ENCODE data around the gene ATP11C.

DNA sequence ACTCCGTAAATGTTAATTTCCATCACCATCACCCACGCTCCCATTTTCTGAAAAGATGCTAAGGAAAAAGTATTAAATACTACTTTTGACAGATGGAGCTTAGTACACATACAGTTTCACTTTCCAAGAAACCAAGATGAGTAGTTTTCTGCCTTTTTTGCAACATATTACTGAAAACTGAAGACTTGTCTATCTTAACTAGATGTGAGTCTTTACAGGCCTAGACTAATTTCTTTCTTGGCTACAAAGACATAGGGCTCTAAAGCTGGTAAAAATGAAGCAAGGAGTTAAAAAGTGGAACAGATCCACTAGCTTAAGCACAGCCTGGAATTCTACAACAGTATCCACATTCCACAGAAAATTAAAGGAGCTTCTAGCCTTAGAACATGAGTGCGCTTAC lies 68.2 kb downstream of the ATP11C start:
- TF ChIP-seq, protein P1, sequence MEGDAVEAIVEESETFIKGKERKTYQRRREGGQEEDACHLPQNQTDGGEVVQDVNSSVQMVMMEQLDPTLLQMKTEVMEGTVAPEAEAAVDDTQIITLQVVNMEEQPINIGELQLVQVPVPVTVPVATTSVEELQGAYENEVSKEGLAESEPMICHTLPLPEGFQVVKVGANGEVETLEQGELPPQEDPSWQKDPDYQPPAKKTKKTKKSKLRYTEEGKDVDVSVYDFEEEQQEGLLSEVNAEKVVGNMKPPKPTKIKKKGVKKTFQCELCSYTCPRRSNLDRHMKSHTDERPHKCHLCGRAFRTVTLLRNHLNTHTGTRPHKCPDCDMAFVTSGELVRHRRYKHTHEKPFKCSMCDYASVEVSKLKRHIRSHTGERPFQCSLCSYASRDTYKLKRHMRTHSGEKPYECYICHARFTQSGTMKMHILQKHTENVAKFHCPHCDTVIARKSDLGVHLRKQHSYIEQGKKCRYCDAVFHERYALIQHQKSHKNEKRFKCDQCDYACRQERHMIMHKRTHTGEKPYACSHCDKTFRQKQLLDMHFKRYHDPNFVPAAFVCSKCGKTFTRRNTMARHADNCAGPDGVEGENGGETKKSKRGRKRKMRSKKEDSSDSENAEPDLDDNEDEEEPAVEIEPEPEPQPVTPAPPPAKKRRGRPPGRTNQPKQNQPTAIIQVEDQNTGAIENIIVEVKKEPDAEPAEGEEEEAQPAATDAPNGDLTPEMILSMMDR (IDR thresholded peaks at IDR 0.05) = no peak
- TF ChIP-seq TP53 (CRISPR knock-in tag; IDR thresholded peaks at IDR 0.05) (no peak), NR3C1 (CRISPR knock-in tag; conservative IDR thresholded peaks at IDR 0.05; ENCODE audit: low read depth) (no peak), ZBTB21 (CRISPR knock-in tag; IDR thresholded peaks at IDR 0.05; ENCODE audit: borderline replicate concordance) (no peak)
- TF ChIP-seq, protein P2, sequence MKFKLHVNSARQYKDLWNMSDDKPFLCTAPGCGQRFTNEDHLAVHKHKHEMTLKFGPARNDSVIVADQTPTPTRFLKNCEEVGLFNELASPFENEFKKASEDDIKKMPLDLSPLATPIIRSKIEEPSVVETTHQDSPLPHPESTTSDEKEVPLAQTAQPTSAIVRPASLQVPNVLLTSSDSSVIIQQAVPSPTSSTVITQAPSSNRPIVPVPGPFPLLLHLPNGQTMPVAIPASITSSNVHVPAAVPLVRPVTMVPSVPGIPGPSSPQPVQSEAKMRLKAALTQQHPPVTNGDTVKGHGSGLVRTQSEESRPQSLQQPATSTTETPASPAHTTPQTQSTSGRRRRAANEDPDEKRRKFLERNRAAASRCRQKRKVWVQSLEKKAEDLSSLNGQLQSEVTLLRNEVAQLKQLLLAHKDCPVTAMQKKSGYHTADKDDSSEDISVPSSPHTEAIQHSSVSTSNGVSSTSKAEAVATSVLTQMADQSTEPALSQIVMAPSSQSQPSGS (CRISPR knock-in tag; IDR thresholded peaks at IDR 0.05; ENCODE audit: borderline replicate concordance, low read depth) = no peak

All from WTC11 (cell line).